SK-N-SH treated with all-trans-retinoic acid at 6 μM for 48 hours (cell line): Measurements from ENCODE around the gene PIWIL4.

Source experiments
- ATAC-seq: fragments of 200-7000 bp; cut with Tn5 transposase; 3 replicates; pipeline ENCODE4 v1.9.1; 2020; ENCODE audit warnings: mild to moderate bottlenecking, moderate library complexity
- ARNTL ChIP-seq: fragments of 450-650 bp; formaldehyde crosslinking; IDR thresholded peaks from 2 replicates; pipeline ENCODE4 v1.5.0; 2020; ENCODE audit warnings: low read depth, mild to moderate bottlenecking, moderate library complexity, borderline replicate concordance
- BACH2 ChIP-seq: fragments of 250-450 bp; sonication (Bioruptor Pico); IDR thresholded peaks from 2 replicates; pipeline ENCODE4 v1.9.0; 2021; ENCODE audit warnings: mild to moderate bottlenecking, borderline replicate concordance
- CREB5 ChIP-seq: fragments of 250-450 bp; sonication (Bioruptor Pico); IDR thresholded peaks from 2 replicates; pipeline ENCODE4 v1.5.1; 2020; ENCODE audit warnings: low read depth, mild to moderate bottlenecking, moderate library complexity
- CSDC2 ChIP-seq: fragments of 250-450 bp; sonication (Bioruptor Pico); IDR thresholded peaks from 2 replicates; pipeline ENCODE4 v1.5.0; 2020; ENCODE audit warnings: mild to moderate bottlenecking, moderate library complexity
- CSRNP3 ChIP-seq: fragments of 250-450 bp; sonication (Bioruptor Pico); IDR thresholded peaks from 2 replicates; pipeline ENCODE4 v1.5.1; 2021; ENCODE audit warnings: mild to moderate bottlenecking, moderate library complexity
- ESRRG ChIP-seq: fragments of 250-450 bp; sonication (Bioruptor Pico); IDR thresholded peaks from 2 replicates; pipeline ENCODE4 v1.6.1; 2021; ENCODE audit warnings: mild to moderate bottlenecking
- GLIS3 ChIP-seq: fragments of 250-450 bp; sonication (Bioruptor Pico); IDR thresholded peaks from 2 replicates; pipeline ENCODE4 v1.5.0; 2020; ENCODE audit warnings: mild to moderate bottlenecking, moderate library complexity
- ISL1 ChIP-seq: fragments of 250-450 bp; sonication (Bioruptor Pico); IDR thresholded peaks from 2 replicates; pipeline ENCODE4 v2.1.2; 2022; ENCODE audit warnings: mild to moderate bottlenecking, moderate library complexity
- OSR1 ChIP-seq: fragments of 250-450 bp; sonication (Bioruptor Pico); IDR thresholded peaks from 2 replicates; pipeline ENCODE4 v1.8.0; 2022; ENCODE audit warnings: moderate library complexity, mild to moderate bottlenecking, inconsistent platforms
- PATZ1 ChIP-seq: fragments of 250-450 bp; sonication (Bioruptor Pico); IDR thresholded peaks from 2 replicates; pipeline ENCODE4 v1.8.0; 2020; ENCODE audit warnings: mild to moderate bottlenecking, moderate library complexity, borderline replicate concordance
- PPARA ChIP-seq: fragments of 250-450 bp; sonication (Bioruptor Pico); IDR thresholded peaks from 2 replicates; pipeline ENCODE4 v1.5.0; 2020; ENCODE audit warnings: mild to moderate bottlenecking, borderline replicate concordance
- RARB ChIP-seq: fragments of 250-450 bp; sonication (Bioruptor Pico); IDR thresholded peaks from 2 replicates; pipeline ENCODE4 v1.8.0; 2021; ENCODE audit warnings: mild to moderate bottlenecking, moderate library complexity
- SNAI2 ChIP-seq: fragments of 250-450 bp; sonication (Bioruptor Pico); IDR thresholded peaks from 2 replicates; pipeline ENCODE4 v1.5.0; 2020; ENCODE audit warnings: mild to moderate bottlenecking, moderate library complexity
- TCF4 ChIP-seq: fragments of 250-450 bp; sonication (Bioruptor Pico); IDR thresholded peaks from 2 replicates; pipeline ENCODE4 v1.8.0; 2021; ENCODE audit warnings: mild to moderate bottlenecking, moderate library complexity, borderline replicate concordance
- TOX ChIP-seq: fragments of 250-450 bp; sonication (Bioruptor Pico); IDR thresholded peaks from 2 replicates; pipeline ENCODE4 v1.8.0; 2021; ENCODE audit warnings: mild to moderate bottlenecking, moderate library complexity, borderline replicate concordance
- TSHZ2 ChIP-seq: fragments of 250-450 bp; sonication (Bioruptor Pico); IDR thresholded peaks from 2 replicates; pipeline ENCODE4 v1.5.0; 2020; ENCODE audit warnings: mild to moderate bottlenecking, moderate library complexity
- ZFP30 ChIP-seq: fragments of 450-650 bp; formaldehyde crosslinking; IDR thresholded peaks from 2 replicates; pipeline ENCODE4 v1.5.0; 2022; ENCODE audit warnings: mild to moderate bottlenecking, moderate library complexity
- ZNF565 ChIP-seq: fragments of 450-650 bp; formaldehyde crosslinking; conservative IDR thresholded peaks from 2 replicates; pipeline ENCODE4 v1.5.0; 2020; ENCODE audit warnings: low read depth, mild to moderate bottlenecking, moderate library complexity
- ZNF70 ChIP-seq: fragments of 450-650 bp; formaldehyde crosslinking; IDR thresholded peaks from 2 replicates; pipeline ENCODE4 v1.5.0; 2020; ENCODE audit warnings: mild to moderate bottlenecking, moderate library complexity
- ZNF8 ChIP-seq: fragments of 450-650 bp; formaldehyde crosslinking; IDR thresholded peaks from 2 replicates; pipeline ENCODE4 v1.5.0; 2020; ENCODE audit warnings: mild to moderate bottlenecking, moderate library complexity

The PIWIL4 gene

GRCh38 chr11:94519478-94520084, 47.6 kb upstream of the PIWIL4 start (continued):
- no peak for TF ChIP-seq TCF4 (CRISPR knock-in tag)

- ATAC-seq, result peak; percentile 69
- TF ChIP-seq SNAI2, result no peak
- no peak for TF ChIP-seq OSR1
- no peak for TF ChIP-seq ZNF565 (CRISPR knock-in tag)
- TF ChIP-seq BACH2 (CRISPR knock-in tag), result no peak
- no peak for TF ChIP-seq PPARA
- TF ChIP-seq TSHZ2 (CRISPR knock-in tag), result no peak
- no peak for TF ChIP-seq ZNF70 (CRISPR knock-in tag)
- TF ChIP-seq TOX (CRISPR knock-in tag), result no peak
- TF ChIP-seq ZNF8 (CRISPR knock-in tag), result no peak
- TF ChIP-seq RARB (CRISPR knock-in tag), result no peak
- no peak for TF ChIP-seq CSDC2 (CRISPR knock-in tag)
- TF ChIP-seq CREB5 (CRISPR knock-in tag), result no peak
- no peak for TF ChIP-seq ARNTL
- no peak for TF ChIP-seq ZFP30 (CRISPR knock-in tag)
These were observed 45.5 kb upstream of the PIWIL4 start for GRCh38 chr11:94521684-94522083.

GRCh38 chr11:94524341-94524740, 42.8 kb upstream of the PIWIL4 start:
- ATAC-seq, result no peak
- TF ChIP-seq PATZ1 (CRISPR knock-in tag) (no peak), ESRRG (no peak)
- TF ChIP-seq, all 23 proteins: peak for 0

GRCh38 chr11:94525546-94526324, 41.4 kb upstream of the PIWIL4 start:
- ATAC-seq, result peak; percentile 79
- TF ChIP-seq TCF4 (CRISPR knock-in tag), result no peak
- no peak for TF ChIP-seq ARNTL
- no peak for TF ChIP-seq PPARA
- TF ChIP-seq ESRRG, result no peak
- no peak for TF ChIP-seq OSR1
- no peak for TF ChIP-seq GLIS3 (CRISPR knock-in tag)
- no peak for TF ChIP-seq ZFP30 (CRISPR knock-in tag)
- no peak for TF ChIP-seq PATZ1 (CRISPR knock-in tag)
- no peak for TF ChIP-seq RARB (CRISPR knock-in tag)
- TF ChIP-seq ISL1 (CRISPR knock-in tag), result no peak
- TF ChIP-seq TOX (CRISPR knock-in tag), result no peak
- TF ChIP-seq CSRNP3, result no peak
- TF ChIP-seq BACH2 (CRISPR knock-in tag), result no peak
- TF ChIP-seq TSHZ2 (CRISPR knock-in tag), result no peak
- no peak for TF ChIP-seq ZNF8 (CRISPR knock-in tag)
- no peak for TF ChIP-seq ZNF70 (CRISPR knock-in tag)
